Psoas muscle (tissue), 8 donors: Measurements from ENCODE around the gene BCAS3. TPM values are rescaled to one million over a fixed set of nuclear protein-coding genes. Genes with fewer than 3 reads are reported as not detected.
"Not testable (repeated sequence)": the region's sequence is repeated elsewhere in the genome, so short reads cannot be mapped to it uniquely, and the experiment has no call there.

ENCODE experiments used
- ATAC-seq, 4 donors: fragments of 200-7000 bp; cut with Tn5 transposase; one replicate each; pipeline ENCODE4 v1.9.1; 2020; ENCODE audit warnings: moderate library complexity in 3 of 4, mild to moderate bottlenecking in 2 of 4
- DNase-seq, 2 donors: peaks; one replicate each; pipeline ENCODE4 v3.0.0-alpha.2; 2020
- H3K27ac ChIP-seq: fragments of 200-600 bp; one replicate; pipeline ENCODE4 v1.8.0; 2022
- H3K27me3 ChIP-seq, 3 donors: fragments of 200-600 bp in 1 of 3; one replicate each; pipeline versions ENCODE4 v1.6.1 to v1.8.0; 2013 to 2022; ENCODE audit warnings: low read length in 2 of 3, mild to moderate bottlenecking in 2 of 3, moderate library complexity in 1 of 3; ENCODE audit not compliant: insufficient read depth in 3 of 3
- H3K36me3 ChIP-seq, 2 donors: fragments of 200-600 bp in 1 of 2; one replicate each; pipeline versions ENCODE4 v1.6.1 to v1.8.0; 2013 to 2022; ENCODE audit warnings: low read depth in 1 of 2, mild to moderate bottlenecking in 1 of 2, moderate library complexity in 1 of 2; ENCODE audit not compliant: insufficient read depth in 1 of 2
- H3K4me1 ChIP-seq: fragments of 200-600 bp; one replicate; pipeline ENCODE4 v1.8.0; 2022
- H3K4me3 ChIP-seq: fragments of 200-600 bp; one replicate; pipeline ENCODE4 v1.8.0; 2022; ENCODE audit warnings: mild to moderate bottlenecking
- H3K9me3 ChIP-seq: fragments of 200-600 bp; one replicate; pipeline ENCODE4 v1.8.0; 2022
- WGBS, 3 donors: extraction: QIAGEN DNeasy Blood & Tissue Kit; methylation state at CpG; one replicate each; pipeline versions ENCODE4 v1.1.6 to v1.1.7; 2013; 5-methylcytosine and 5-hydroxymethylcytosine counted together
- intact Hi-C, 2 donors: fragments of 100-400 bp; cut with DNase I; formaldehyde crosslinking; loops; one replicate each; pipeline versions ENCODE4 v1.11.0 to v1.14.2; 2022
- polyA plus RNA-seq, 3 donors: library from polyadenylated mRNA; stranded (reverse); fragments of 200-250 nt; gene quantifications; one replicate each; pipeline ENCODE4 v1.2.3, GENCODE V29; 2013
- total RNA-seq, 4 donors: library from RNA; stranded (reverse); fragmentation: NEBNext Ultra II Directional in 2 of 4; extraction: Animal tissue kit (Norgen Biotek cat#: 25700) in 2 of 4; gene quantifications; one replicate each; pipeline versions ENCODE4 v1.2.1 to v1.2.4, GENCODE V29; 2021 to 2023
- TF ChIP-seq, protein P1 (sequence below): fragments of 200-600 bp; IDR thresholded peaks from one replicate; pipeline ENCODE4 v1.8.0; 2022; ENCODE audit warnings: antibody characterized with exemption
- donor health status: healthy with polysubstance abuse.
- donor health status: DM: no; HTN: no; CAD: no; lungs with moderate emphysema.
- donor health status: Bipolar disorder and iron deficiency.
- donor health status: healthy.
- donor health status: DM: yes; HTN: yes; CAD: no.
- donor health status: DM: no; HTN: no; CAD: no.
- donor health status: DM: no; HTN: no; CAD: no.
- donor health status: DM: yes; HTN: yes; CAD: no.

Gene BCAS3
- total and polyA plus RNA-seq, 7 donors = 2.4 to 28.8 (median 15.0) TPM

DNA sequence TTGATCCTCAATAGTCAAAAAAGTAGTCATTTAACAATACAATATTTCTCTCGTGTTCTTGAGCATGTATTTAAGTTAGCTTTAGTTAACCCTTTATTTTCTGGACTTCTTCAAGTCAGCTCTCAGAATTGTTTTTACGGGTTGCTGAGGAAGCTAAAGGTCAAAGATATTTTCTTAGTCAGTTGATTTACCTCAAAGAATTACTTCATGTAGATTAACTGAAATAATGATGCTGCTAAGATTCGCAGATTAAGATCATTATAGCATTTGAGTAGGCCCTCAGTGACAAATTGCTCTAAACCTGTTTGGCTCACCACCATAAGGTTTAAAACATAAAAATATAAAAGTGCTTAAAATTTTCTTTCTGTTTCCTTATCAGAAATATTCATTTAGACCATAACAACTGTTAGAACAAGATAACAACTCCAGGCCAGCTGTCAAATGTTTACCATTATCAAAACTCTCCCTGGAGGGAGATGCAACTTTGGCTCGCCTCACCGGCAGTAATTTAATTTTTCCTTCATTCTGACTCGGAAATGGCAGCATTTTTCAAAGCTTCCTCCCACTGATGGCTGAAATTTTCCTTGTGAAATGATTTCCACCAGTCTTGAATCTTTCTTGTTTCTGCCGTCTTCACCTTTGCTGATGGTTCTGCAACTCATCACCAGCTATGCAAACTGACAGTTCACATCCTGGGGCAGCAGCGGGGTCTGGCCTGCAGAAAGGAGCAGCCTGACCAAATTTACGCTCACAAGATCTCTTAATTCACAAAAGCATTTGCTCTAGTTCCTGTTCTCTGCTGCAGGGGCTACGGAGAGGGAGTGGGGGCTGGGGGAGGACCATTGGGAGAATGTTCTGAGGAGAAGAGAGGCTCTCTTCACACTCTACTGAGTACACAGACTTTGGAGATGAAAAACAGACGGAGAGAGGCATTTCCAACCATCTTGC, 467.2 kb downstream of the BCAS3 start:
- Histone ChIP-seq H3K36me3 (no peaks in the 10 kb centered on the region), H3K27me3 (no peaks in the 10 kb centered on the region), H3K4me3 (no peak overlapping the region), H3K27ac (no peak overlapping the region), H3K9me3 (no peaks in the 10 kb centered on the region), H3K4me1 (no peaks in the 10 kb centered on the region)
- TF ChIP-seq, protein P1, sequence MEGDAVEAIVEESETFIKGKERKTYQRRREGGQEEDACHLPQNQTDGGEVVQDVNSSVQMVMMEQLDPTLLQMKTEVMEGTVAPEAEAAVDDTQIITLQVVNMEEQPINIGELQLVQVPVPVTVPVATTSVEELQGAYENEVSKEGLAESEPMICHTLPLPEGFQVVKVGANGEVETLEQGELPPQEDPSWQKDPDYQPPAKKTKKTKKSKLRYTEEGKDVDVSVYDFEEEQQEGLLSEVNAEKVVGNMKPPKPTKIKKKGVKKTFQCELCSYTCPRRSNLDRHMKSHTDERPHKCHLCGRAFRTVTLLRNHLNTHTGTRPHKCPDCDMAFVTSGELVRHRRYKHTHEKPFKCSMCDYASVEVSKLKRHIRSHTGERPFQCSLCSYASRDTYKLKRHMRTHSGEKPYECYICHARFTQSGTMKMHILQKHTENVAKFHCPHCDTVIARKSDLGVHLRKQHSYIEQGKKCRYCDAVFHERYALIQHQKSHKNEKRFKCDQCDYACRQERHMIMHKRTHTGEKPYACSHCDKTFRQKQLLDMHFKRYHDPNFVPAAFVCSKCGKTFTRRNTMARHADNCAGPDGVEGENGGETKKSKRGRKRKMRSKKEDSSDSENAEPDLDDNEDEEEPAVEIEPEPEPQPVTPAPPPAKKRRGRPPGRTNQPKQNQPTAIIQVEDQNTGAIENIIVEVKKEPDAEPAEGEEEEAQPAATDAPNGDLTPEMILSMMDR = no peak
- ATAC-seq = no peak
- DNase-seq = no peak
- WGBS, 3 donors = 61 to 68% (median 67%) methylated on average over 11 of the region's 11 CpGs
- intact Hi-C loops = no loop called here

DNA sequence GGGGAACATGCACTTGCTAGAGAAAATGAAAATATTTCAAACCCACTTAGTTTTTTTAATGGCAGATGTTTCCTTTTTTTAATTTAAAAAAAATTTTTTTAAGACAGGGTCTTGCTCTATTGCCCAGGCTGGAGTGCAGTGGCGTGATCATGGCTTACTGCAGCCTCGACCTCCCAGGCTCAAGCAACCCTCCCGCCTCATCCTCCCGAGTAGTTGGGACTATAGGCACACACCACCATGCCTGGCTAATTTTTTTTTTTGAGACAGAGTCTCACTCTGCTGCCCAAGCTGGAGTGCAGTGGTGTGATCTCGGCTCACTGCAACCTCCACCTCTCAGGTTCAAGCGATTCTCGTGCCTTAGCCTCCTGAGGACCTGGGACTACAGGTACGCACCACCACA, 469.2 kb downstream of the BCAS3 start:
- H3K9me3 ChIP-seq, H3K4me3 ChIP-seq, H3K27ac ChIP-seq, DNase-seq, H3K27me3 ChIP-seq, H3K36me3 ChIP-seq, H3K4me1 ChIP-seq, intact Hi-C loops, ATAC-seq: not testable (repeated sequence)
- WGBS, 3 donors = 97 to 99% (median 98%) methylated on average over 8 of the region's 8 CpGs

DNA sequence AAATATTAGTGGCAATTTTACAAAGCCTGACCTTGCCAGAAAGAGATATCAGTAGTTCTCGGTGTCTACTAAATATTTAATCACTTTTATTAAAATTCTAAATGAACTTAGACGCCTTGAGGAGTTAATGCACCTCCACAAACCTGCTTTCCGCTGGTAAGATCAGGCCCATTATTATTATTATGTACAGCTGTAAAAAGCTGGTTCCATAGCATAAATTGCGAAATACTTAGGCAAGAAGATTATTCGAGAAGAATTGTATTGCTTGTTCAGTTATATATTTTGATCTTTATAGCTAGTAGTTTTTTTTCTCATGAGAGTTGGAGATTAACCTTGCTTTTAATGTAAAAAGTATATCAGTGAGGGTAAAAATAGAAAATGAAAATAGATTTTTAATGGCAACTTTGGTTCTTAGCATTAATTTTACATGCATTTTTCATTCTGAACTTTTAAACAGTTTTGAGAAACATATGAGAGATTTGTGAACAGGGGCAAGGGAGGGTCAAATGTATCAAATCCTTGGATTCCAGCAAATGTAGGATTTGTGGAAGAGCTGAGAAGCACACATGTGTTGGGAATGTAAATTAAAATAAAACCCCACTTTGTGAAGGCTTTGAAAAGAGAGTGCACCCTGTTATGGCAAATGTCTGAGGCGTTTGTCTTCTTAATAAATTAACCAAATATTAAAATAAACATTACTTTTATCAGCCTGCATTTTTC, 471.6 kb downstream of the BCAS3 start:
- ATAC-seq (no peak), DNase-seq (no peak)
- Histone ChIP-seq H3K36me3 (no peaks in the 10 kb centered on the region), H3K4me1 (no peaks in the 10 kb centered on the region), H3K4me3 (no peak overlapping the region), H3K9me3 (no peaks in the 10 kb centered on the region), H3K27ac (no peak overlapping the region), H3K27me3 (no peaks in the 10 kb centered on the region)
- TF ChIP-seq, protein P1 = no peak
- WGBS, 3 donors = 83 to 93% (median 88%) methylated on average over 6 of the region's 6 CpGs
- intact Hi-C loops = no loop called here

DNA sequence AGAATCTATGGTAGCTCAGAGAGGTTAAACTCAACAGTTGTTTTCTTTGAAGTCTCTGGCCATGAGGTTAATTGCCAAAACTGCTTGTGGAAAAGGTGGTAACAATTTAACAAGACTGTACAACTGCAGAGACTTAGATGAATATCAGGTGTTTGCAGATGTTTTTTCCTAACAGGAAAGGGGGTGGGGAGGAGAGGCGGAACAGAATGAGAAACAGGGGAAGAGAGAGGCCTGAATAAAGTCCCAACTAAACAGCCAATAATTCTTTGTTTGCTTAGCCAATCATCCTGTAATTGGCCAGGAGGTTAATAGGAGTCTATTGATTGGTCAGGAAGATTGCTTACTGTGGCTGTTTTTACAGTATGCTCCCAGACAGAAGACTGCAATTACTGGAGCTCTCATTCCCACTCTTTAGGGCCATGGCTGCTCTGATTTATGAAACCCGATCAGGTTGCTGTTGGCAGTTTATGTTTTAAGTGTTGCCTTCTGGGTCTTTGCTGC, 472.3 kb downstream of the BCAS3 start:
- Histone ChIP-seq H3K4me1 (no peaks in the 10 kb centered on the region), H3K27me3 (no peaks in the 10 kb centered on the region), H3K36me3 (no peaks in the 10 kb centered on the region), H3K4me3 (no peak overlapping the region), H3K9me3 (no peaks in the 10 kb centered on the region), H3K27ac (no peak overlapping the region)
- DNase-seq (no peak), ATAC-seq (no peak)
- intact Hi-C loops = loop anchor here in 1 of 2 donors (10.0 kb wide), 1 partner anchor 235 kb away; no protein-coding TSS in a partner anchor
- 82 to 84% (median 82%) methylated on average over 2 of the region's 2 CpGs for WGBS, 3 donors
- TF ChIP-seq, protein P1 = no peak
